ENCODE data around the gene APC.

Gene APC

GRCh38 chr5:112737463-112738190, at the start of gene APC:
Gene APC, plus strand, starts transcription at chr5:112737885. Its CDS starts 17,006 bp downstream, at chr5:112754891.
- peak; percentile 96 for DNase-seq (ENCODE audit: low spot score)

GRCh38 chr5:112689155-112689909, 48.4 kb upstream of the APC start:
- DNase-seq (ENCODE audit: low spot score) = no peak

- DNase-seq (ENCODE audit: low spot score) = no peak
Measured at GRCh38 chr5:112690605-112691338, 46.9 kb upstream of the APC start.

- DNase-seq (ENCODE audit: low spot score) = no peak
Measured at GRCh38 chr5:112691339-112691680, 46.4 kb upstream of the APC start.

- DNase-seq (ENCODE audit: low spot score) = no peak
Measured at GRCh38 chr5:112691758-112692157, 45.9 kb upstream of the APC start.

- DNase-seq (ENCODE audit: low spot score) = no peak
Measured at GRCh38 chr5:112692472-112692871, 45.2 kb upstream of the APC start.

- no peak for DNase-seq (ENCODE audit: low spot score)
Measured at GRCh38 chr5:112693301-112693700, 44.4 kb upstream of the APC start.

GRCh38 chr5:112694853-112695709, 42.6 kb upstream of the APC start:
- no peak for DNase-seq (ENCODE audit: low spot score)

- no peak for DNase-seq (ENCODE audit: low spot score)
Measured at GRCh38 chr5:112696786-112697185, 40.9 kb upstream of the APC start.

- no peak for DNase-seq (ENCODE audit: low spot score)
Measured at GRCh38 chr5:112697322-112697721, 40.4 kb upstream of the APC start.

- no peak for DNase-seq (ENCODE audit: low spot score)
Measured at GRCh38 chr5:112697833-112698232, 39.9 kb upstream of the APC start.

- DNase-seq (ENCODE audit: low spot score) = no peak
Measured at GRCh38 chr5:112703866-112704820, 33.5 kb upstream of the APC start.

GRCh38 chr5:112706446-112707016, 31.2 kb upstream of the APC start:
- no peak for DNase-seq (ENCODE audit: low spot score)

GRCh38 chr5:112707187-112708102, 30.2 kb upstream of the APC start:
- DNase-seq (ENCODE audit: low spot score) = peak; percentile 99

- peak; percentile 7 for DNase-seq (ENCODE audit: low spot score)
Measured at GRCh38 chr5:112708103-112708622, 29.5 kb upstream of the APC start.

- no peak for DNase-seq (ENCODE audit: low spot score)
Measured at GRCh38 chr5:112709416-112709815, 28.3 kb upstream of the APC start.

- DNase-seq (ENCODE audit: low spot score) = no peak
Measured at GRCh38 chr5:112710896-112711295, 26.8 kb upstream of the APC start.

GRCh38 chr5:112711436-112711835, 26.2 kb upstream of the APC start:
- DNase-seq (ENCODE audit: low spot score) = no peak

GRCh38 chr5:112713206-112713605, 24.5 kb upstream of the APC start:
- DNase-seq (ENCODE audit: low spot score) = no peak

Measured in putamen (tissue), 1 donor.